ENCODE results near the gene PYCARD.

Gene PYCARD

DNA sequence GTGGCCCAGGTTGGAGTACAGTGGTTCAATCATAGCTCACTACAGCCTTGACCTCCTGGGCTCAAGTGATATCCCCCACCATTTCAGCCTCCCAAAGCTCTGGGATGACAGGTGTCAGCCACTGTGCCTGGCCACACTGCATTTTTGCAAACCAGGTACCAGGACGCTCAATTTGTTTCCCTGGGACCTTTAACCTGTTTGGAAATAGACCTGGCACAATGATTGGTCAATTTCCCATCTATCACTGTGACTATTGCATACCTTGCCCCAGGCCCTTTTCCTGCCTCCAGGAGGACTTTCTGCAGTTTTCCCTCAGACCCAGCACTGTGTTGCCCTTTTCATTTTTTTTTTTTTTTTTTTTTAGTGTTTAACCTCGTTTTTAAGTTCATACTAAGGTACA, 33.7 kb downstream of the PYCARD start:
- Histone ChIP-seq H3K36me3 (ENCODE audit: insufficient read depth, insufficient read length, low read length) (no peaks in the 10 kb centered on the region), H3K4me3 (ENCODE audit: insufficient read length, low read depth) (no peak overlapping the region), H3K4me1 (ENCODE audit: insufficient read depth, insufficient read length) (peaks cover 6% of the 10 kb centered on the region), H3K9ac (ENCODE audit: insufficient read length, low read depth) (no peak overlapping the region), H3K9me3 (ENCODE audit: insufficient read depth, low read length) (no peaks in the 10 kb centered on the region; the same call in 1 of the 2 replicates), H3K27me3 (ENCODE audit: insufficient read depth, insufficient read length) (no peaks in the 10 kb centered on the region)
- no peak for TF ChIP-seq SUZ12 (IDR thresholded peaks at IDR 0.05; ENCODE audit: extremely low read depth, insufficient read depth, insufficient read length)
- no peak for TF ChIP-seq YY1 (IDR thresholded peaks at IDR 0.05; ENCODE audit: insufficient read depth, insufficient read length)
- no peak for TF ChIP-seq ZNF274 (IDR thresholded peaks at IDR 0.05; ENCODE audit: low read depth, low read length)
- no peak for DNase-seq (ENCODE audit: low read depth, low spot score)

DNA sequence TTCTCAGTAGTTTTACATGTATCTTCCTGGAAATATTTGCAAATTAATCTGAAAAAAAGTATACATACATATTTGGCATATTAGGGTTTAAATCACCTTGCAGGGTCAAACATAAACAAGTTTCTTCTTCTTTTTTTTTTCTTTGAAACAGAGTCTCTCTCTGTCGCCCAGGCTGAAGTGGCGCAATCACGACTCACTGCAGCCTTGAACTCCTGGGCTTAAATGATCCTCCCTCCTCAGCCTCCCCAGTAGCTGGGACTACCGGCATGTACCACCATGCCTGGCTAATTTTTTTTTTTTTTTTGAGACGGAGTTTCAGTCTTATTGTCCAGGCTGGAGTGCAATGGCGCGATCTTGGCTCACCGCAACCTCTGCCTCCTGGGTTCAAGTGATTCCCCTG, 35.2 kb downstream of the PYCARD start:
- TF ChIP-seq YY1 (IDR thresholded peaks at IDR 0.05; ENCODE audit: insufficient read depth, insufficient read length) (no peak), SUZ12 (IDR thresholded peaks at IDR 0.05; ENCODE audit: extremely low read depth, insufficient read depth, insufficient read length) (no peak), ZNF274 (IDR thresholded peaks at IDR 0.05; ENCODE audit: low read depth, low read length) (no peak)
- Histone ChIP-seq H3K4me3 (ENCODE audit: insufficient read length, low read depth) (no peak overlapping the region), H3K4me1 (ENCODE audit: insufficient read depth, insufficient read length) (peaks cover 6% of the 10 kb centered on the region), H3K27me3 (ENCODE audit: insufficient read depth, insufficient read length) (no peaks in the 10 kb centered on the region), H3K36me3 (ENCODE audit: insufficient read depth, insufficient read length, low read length) (no peaks in the 10 kb centered on the region), H3K9me3 (ENCODE audit: insufficient read depth, low read length) (no peaks in the 10 kb centered on the region; the same call in 1 of the 2 replicates), H3K9ac (ENCODE audit: insufficient read length, low read depth) (no peak overlapping the region)
- no peak for DNase-seq (ENCODE audit: low read depth, low spot score)

DNA sequence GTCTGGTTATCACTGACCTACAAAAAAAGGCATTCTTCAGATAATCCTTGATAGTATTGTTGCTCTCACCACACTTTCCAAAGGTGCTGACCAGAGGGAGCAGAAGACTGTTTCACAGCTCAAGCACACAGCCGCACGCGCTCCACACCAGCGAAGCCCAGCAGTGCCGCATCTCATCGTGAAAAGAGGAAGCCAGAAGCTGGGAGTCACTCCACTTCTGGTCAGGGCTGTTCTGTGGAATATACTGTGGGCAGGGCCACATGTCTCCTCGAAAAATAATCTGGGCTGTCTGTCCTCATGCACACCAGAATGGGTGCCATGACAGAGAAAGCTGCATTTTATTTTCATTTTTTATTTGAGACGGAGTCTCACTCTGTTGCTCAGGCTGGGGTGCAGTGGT, 45.4 kb downstream of the PYCARD start:
- H3K4me1 ChIP-seq (ENCODE audit: insufficient read depth, insufficient read length), result no peaks in the 10 kb centered on the region
- no peak overlapping the region for H3K9ac ChIP-seq (ENCODE audit: insufficient read length, low read depth)
- H3K27me3 ChIP-seq (ENCODE audit: insufficient read depth, insufficient read length), result no peaks in the 10 kb centered on the region
- H3K9me3 ChIP-seq (ENCODE audit: insufficient read depth, low read length), result no peaks in the 10 kb centered on the region
- H3K4me3 ChIP-seq (ENCODE audit: insufficient read length, low read depth), result no peak overlapping the region
- DNase-seq (ENCODE audit: low read depth, low spot score), result no peak
- H3K36me3 ChIP-seq (ENCODE audit: insufficient read depth, insufficient read length, low read length), result no peaks in the 10 kb centered on the region
- TF ChIP-seq ZNF274 (IDR thresholded peaks at IDR 0.05; ENCODE audit: low read depth, low read length) (no peak), YY1 (IDR thresholded peaks at IDR 0.05; ENCODE audit: insufficient read depth, insufficient read length) (no peak), SUZ12 (IDR thresholded peaks at IDR 0.05; ENCODE audit: extremely low read depth, insufficient read depth, insufficient read length) (no peak)

Measured in NT2/D1 (cell line).